OCI-LY1 (cell line): ENCODE measurements around the gene DAP.

ENCODE experiments used
- H2AFZ ChIP-seq: fragments of 200-600 bp; sonication (generic), shearing (Covaris generic); 2 replicates; pipeline ENCODE4 v1.6.0; 2014; ENCODE audit warnings: antibody characterized with exemption, mild to moderate bottlenecking, low read length
- H3F3A ChIP-seq: fragments of 200-600 bp; sonication (generic), shearing (Covaris generic); 2 replicates; pipeline ENCODE4 v1.6.0; 2014; ENCODE audit warnings: mild to moderate bottlenecking, antibody characterized with exemption, low read length, moderate library complexity; ENCODE audit not compliant: insufficient read depth
- H3K27ac ChIP-seq: fragments of 200-600 bp; sonication (generic); 2 replicates; pipeline ENCODE4 v1.5.1; 2014; ENCODE audit warnings: low read length, mixed run types, mild to moderate bottlenecking, low read depth; ENCODE audit not compliant: poor library complexity, severe bottlenecking
- H3K27me3 ChIP-seq: fragments of 200-600 bp; sonication (generic); 2 replicates; pipeline ENCODE4 v1.6.0; 2014; ENCODE audit warnings: antibody characterized with exemption, mild to moderate bottlenecking, low read length, moderate library complexity; ENCODE audit not compliant: insufficient read depth
- H3K36me3 ChIP-seq: fragments of 200-600 bp; sonication (generic); 2 replicates; pipeline ENCODE4 v1.6.1; 2014; ENCODE audit warnings: mild to moderate bottlenecking, antibody characterized with exemption, low read length, moderate library complexity, mixed read lengths; ENCODE audit not compliant: insufficient read depth
- H3K4me1 ChIP-seq: fragments of 200-600 bp; sonication (generic); 2 replicates; pipeline ENCODE4 v1.5.1; 2014; ENCODE audit warnings: mild to moderate bottlenecking, low read length, moderate library complexity; ENCODE audit not compliant: insufficient read depth, severe bottlenecking
- H3K4me2 ChIP-seq: fragments of 200-600 bp; sonication (generic), shearing (Covaris generic); 2 replicates; pipeline ENCODE4 v1.6.1; 2014; ENCODE audit warnings: low read length
- H3K4me3 ChIP-seq: fragments of 200-600 bp; sonication (generic); 2 replicates; pipeline ENCODE4 v1.5.1; 2014; ENCODE audit warnings: low read length, low read depth, mild to moderate bottlenecking, mixed read lengths; ENCODE audit not compliant: poor library complexity, severe bottlenecking
- H3K79me2 ChIP-seq: fragments of 200-600 bp; shearing (Covaris generic); 2 replicates; pipeline ENCODE4 v1.6.1; 2016; ENCODE audit warnings: mixed run types, low read length, mixed read lengths; ENCODE audit not compliant: insufficient read depth
- H3K9ac ChIP-seq: fragments of 200-600 bp; sonication (generic), shearing (Covaris generic); 2 replicates; pipeline ENCODE4 v1.6.1; 2014; ENCODE audit warnings: mild to moderate bottlenecking, low read length, mixed read lengths
- H3K9me2 ChIP-seq: fragments of 200-600 bp; sonication (generic), shearing (Covaris generic); 2 replicates; pipeline ENCODE4 v1.6.1; 2014; ENCODE audit warnings: low read depth, mild to moderate bottlenecking, low read length, mixed read lengths
- H3K9me3 ChIP-seq: fragments of 200-600 bp; shearing (Covaris generic); 2 replicates; pipeline ENCODE4 v1.6.1; 2014; ENCODE audit warnings: low read length, mixed read lengths
- H4K20me1 ChIP-seq: fragments of 200-600 bp; sonication (generic), shearing (Covaris generic); 2 replicates; pipeline ENCODE4 v1.6.0; 2016; ENCODE audit warnings: mild to moderate bottlenecking, low read length; ENCODE audit not compliant: insufficient read depth
- CTCF ChIP-seq: fragments of 200-600 bp; sonication (generic), shearing (Covaris generic); IDR thresholded peaks from 2 replicates; pipeline ENCODE4 v1.5.1; 2017; ENCODE audit warnings: mild to moderate bottlenecking, antibody characterized with exemption, low read length, moderate library complexity, mixed read lengths
- EZH2 ChIP-seq: fragments of 200-600 bp; sonication (generic), shearing (Covaris generic); IDR thresholded peaks from 2 replicates; pipeline ENCODE4 v1.8.0; 2017; ENCODE audit warnings: borderline replicate concordance, mixed run types, mild to moderate bottlenecking, antibody characterized with exemption, low read length, moderate library complexity, mixed read lengths

Gene DAP

GRCh38 chr5:10685115-10685521 is 75.9 kb downstream of the DAP start:
- H3K9ac ChIP-seq, result no peak overlapping the region
- H3K4me3 ChIP-seq, result no peak overlapping the region
- no peaks in the 10 kb centered on the region for H3K79me2 ChIP-seq
- H3K9me3 ChIP-seq, result no peaks in the 10 kb centered on the region
- H3F3A ChIP-seq, result no peaks in the 10 kb centered on the region
- H3K36me3 ChIP-seq, result peaks cover 26% of the 10 kb centered on the region; the same call in 1 of the 2 replicates
- no peaks in the 10 kb centered on the region for H3K27me3 ChIP-seq
- no peaks in the 10 kb centered on the region for H4K20me1 ChIP-seq
- TF ChIP-seq CTCF (no peak), EZH2 (no peak)
- no peaks in the 10 kb centered on the region for H3K4me1 ChIP-seq
- no peak overlapping the region for H2AFZ ChIP-seq
- no peak overlapping the region for H3K27ac ChIP-seq
- no peaks in the 10 kb centered on the region for H3K9me2 ChIP-seq
- H3K4me2 ChIP-seq, result no peak overlapping the region

GRCh38 chr5:10684303-10685086 is 76.5 kb downstream of the DAP start:
- H3K27me3 ChIP-seq, result no peaks in the 10 kb centered on the region
- H3K27ac ChIP-seq, result no peak overlapping the region
- H3K79me2 ChIP-seq, result no peaks in the 10 kb centered on the region
- H3K4me2 ChIP-seq, result no peak overlapping the region
- H3K4me1 ChIP-seq, result no peaks in the 10 kb centered on the region
- H3K9me3 ChIP-seq, result no peaks in the 10 kb centered on the region
- H3K36me3 ChIP-seq, result peaks cover 32% of the 10 kb centered on the region
- no peaks in the 10 kb centered on the region for H3F3A ChIP-seq
- H3K9me2 ChIP-seq, result no peaks in the 10 kb centered on the region
- TF ChIP-seq EZH2 (no peak), CTCF (no peak)
- no peak overlapping the region for H2AFZ ChIP-seq
- H3K4me3 ChIP-seq, result no peak overlapping the region
- no peak overlapping the region for H3K9ac ChIP-seq
- H4K20me1 ChIP-seq, result no peaks in the 10 kb centered on the region

GRCh38 chr5:10682801-10683525 is 78.1 kb downstream of the DAP start:
- Histone ChIP-seq H3K4me1 (no peaks in the 10 kb centered on the region), H3K27me3 (no peaks in the 10 kb centered on the region), H4K20me1 (no peaks in the 10 kb centered on the region), H3K79me2 (no peaks in the 10 kb centered on the region), H3K36me3 (peaks cover 47% of the 10 kb centered on the region), H3K4me3 (no peak overlapping the region), H3K9me2 (no peaks in the 10 kb centered on the region), H3K9ac (no peak overlapping the region), H3K27ac (no peak overlapping the region), H3K4me2 (no peak overlapping the region), H3F3A (no peaks in the 10 kb centered on the region), H2AFZ (no peak overlapping the region), H3K9me3 (no peaks in the 10 kb centered on the region)
- no peak for TF ChIP-seq EZH2
- no peak for TF ChIP-seq CTCF
